ENCODE data around the gene SS18. TPM values are rescaled to one million over a fixed set of nuclear protein-coding genes. Genes with fewer than 3 reads are reported as not detected.
A peak's percentile ranks its signal among the peaks of the same experiment; 100 is the strongest.

SS18 gene
- polyA plus RNA-seq, 12 donors = 27.2 to 83.1 (median 43.5) TPM; not detected in 1

DNA sequence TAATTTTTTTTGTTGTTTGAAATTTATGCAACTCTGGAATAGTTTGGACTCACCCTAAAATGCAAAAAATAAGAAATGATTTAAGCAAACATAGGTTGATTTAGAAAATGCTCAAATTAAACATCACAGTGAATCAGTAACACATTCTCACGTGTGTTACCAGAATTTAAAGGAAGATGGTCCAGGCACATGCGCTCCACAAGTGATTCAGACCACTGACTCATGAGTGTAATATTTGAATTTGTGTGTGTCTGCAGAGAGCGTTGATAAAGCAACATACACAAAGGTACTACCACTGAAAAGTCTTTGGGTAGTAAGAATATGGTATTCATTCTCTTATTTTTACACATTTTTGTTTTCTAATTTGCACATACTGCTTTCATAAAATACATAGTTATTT lies 7.9 kb downstream of the SS18 start:
- DNase-seq = no peak

- DNase-seq = no peak
Observed at GRCh38 chr18:26074246-26074645, 16.2 kb downstream of the SS18 start.

GRCh38 chr18:26073758-26074157 lies 16.7 kb downstream of the SS18 start:
- no peak for DNase-seq

- DNase-seq = no peak
Observed at GRCh38 chr18:26071725-26072124, 18.7 kb downstream of the SS18 start.

DNA sequence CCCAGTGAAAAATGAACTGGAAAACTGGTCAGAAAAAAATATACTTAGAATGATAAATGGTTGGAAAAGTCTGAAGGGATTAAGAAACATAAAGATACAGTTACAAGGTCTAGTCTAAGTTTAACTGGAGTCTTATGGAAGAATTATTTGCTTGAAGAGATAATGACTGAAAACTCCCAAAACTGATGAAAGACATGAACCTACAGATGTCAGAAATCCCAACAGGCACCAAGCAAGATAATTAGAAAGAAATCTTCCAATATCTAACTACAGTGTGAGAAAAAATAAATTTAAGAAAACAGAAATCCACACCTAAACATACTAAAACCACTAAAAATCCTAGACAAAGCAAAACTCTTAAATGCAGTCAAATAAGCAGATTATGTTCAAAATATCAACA lies 19.4 kb downstream of the SS18 start:
- DNase-seq = no peak

DNA sequence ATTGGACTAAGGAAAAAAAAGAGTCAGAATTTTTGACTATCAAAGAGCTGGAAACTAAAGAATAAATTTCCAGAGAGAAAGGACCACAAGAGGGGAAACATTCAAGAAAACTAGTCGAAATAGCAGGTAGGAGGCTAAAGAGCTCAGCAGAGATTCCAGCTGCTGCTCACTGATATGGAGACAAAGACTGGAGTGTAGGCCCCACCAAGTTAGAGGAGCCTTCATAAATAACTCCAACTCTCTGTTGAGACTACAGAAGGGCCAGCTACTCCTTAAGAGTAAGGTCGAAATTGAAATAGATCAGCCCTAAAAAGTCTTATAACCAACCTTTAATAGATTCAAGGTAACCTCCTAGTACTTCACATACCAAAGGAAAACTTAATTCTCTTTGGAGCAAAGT lies 31.1 kb downstream of the SS18 start:
- no peak for DNase-seq

GRCh38 chr18:26057344-26057773 lies 33.1 kb downstream of the SS18 start:
- no peak for DNase-seq

DNA sequence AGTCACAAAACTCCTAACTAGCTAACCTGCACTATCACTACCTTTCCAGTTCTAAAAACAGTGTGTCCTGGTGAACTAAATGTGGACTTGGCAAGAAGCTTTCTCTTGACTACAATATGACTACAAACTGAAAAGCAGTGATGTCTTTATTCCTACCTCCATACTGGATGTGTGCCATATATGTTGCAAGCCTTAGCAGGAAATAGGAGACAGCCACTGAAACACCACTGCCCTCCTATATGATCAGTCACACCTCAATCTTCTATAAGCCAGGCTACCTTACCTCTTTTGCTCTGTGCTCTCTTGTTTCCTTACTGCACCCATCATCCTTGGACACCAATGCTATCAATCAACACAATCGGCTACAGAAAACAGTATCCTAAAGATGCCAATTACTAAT lies 34.1 kb downstream of the SS18 start:
- no peak for DNase-seq

DNA sequence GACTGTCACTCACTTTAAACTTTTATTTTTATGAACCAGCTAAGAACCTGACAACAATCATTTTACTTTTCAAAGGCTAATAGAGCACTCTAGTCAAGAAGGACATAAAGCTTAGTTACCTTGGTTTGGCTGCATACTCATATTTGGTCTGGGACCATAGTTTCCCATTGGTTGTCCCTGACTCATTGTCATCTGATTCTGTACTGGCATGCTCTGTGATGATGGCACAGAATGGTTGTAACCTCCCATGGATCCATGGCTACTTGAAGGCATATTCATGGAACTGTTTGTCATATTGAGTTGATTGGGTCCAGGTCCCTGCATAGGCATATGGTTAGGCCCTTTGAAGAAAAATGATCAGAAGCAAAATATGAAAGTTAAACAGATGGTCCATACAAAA lies 37.9 kb downstream of the SS18 start:
- DNase-seq = no peak

DNA sequence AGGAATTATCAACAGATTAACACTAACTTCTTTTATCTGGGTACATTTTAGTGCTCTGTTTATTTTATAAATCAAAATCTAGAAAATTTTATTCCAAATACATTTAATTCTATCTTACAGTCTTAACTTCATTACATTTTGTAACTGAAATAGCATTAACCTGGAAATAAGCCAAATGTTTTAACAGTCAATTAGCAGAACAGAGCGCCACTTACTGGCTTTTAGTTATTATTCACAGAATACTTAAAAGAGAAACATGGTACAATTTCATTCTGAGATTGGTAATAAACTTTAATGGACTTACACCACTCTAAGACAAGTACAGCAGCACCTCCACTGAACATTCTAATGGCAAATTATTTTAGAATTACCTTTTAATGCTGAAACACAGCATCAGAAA lies 38.6 kb downstream of the SS18 start:
- no peak for DNase-seq

DNA sequence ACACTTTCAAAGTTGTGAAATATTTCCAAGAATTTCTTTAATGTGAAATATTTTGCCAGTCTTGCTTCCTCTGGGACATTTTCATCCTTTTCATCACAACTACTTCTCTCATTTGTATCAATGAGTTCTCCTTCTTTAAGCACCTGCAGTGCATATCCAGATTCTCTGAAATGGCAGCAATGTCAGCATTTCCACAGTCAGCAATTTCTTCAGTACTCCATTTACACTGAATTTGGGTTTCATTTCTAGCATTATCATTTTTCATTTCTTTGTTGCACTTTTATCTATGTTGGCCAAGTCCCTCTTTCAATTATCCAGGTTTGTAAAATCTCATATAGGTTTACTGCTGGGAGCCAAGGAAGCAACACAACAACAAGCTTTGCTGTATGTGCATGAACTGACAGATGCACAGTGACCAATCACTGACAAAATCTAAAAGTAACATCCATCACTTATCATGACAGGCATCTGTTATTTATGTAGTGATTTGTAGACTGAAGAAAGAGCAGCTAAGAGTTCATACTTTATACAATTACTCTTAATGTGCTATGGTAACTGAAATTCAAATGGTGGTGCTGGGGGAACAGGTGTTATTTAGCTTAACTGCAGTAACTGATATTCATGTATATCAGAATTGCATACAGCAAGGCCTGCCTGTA lies 43.9 kb downstream of the SS18 start:
- no peak for DNase-seq

DNA sequence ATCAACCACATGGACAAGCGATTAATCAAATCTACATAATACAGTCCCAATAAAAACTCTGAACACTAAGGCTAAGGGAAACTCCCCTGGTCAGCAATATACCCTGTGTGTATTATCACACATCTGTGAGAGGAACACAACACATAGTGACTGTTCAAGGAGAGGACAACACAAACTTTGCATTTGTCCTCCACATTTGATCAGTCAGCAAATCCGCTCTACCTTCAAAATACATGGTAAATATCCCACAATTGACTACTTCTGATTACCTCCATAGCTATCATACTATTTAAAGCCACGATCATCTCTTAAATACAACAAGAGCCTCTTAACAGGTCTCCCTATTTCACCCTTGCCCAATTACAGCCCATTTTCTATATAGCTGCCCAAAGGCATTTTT lies 45.6 kb downstream of the SS18 start:
- DNase-seq = no peak

DNA sequence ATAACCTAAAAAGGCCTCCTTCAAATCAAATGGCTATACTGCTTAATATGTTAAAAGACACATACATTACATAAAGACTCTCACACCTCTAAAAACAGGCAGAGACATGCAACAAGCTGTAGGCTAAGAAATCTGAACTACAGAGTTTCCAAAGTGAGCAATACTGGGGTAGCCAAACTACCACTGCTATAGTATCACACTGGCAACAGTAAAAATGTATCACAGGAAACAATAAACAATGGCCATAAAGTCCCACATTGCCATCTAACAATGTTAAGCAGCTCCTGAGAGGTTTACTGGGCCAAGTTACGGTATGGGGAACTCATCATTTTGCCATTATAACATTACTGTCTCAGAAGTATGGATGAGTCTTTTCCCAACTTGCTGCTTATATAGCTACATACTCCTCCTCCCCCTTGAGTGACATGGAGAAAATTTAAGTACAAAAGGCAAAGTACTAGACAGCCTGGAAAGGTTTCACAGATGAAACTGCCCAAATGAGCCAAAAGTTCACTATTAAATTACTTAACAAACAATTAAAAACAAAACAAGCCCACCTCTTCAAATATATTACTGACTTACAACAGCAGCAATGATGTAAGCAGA lies 50.3 kb downstream of the SS18 start:
- no peak for DNase-seq

DNA sequence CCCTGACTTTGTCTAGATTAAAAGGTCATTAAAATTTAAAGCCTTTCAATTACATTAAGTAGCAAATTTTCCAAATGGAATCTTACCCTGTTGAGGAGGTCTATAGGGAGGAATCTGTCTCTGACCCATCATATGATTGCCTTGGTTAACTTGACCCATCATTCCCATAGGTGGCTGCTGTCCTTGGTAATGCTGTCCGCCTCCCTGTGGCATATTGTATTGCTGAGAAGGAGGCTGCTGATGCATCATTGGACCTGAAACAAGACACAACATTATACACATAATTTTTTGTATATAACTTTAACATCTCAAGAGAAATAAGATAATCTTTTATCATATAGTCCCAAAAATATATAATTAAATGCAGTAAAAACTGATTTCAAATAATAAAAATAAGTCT lies 51.2 kb downstream of the SS18 start:
- DNase-seq = no peak

- DNase-seq = no peak
Observed at GRCh38 chr18:26036635-26037034, 53.8 kb downstream of the SS18 start.

DNA sequence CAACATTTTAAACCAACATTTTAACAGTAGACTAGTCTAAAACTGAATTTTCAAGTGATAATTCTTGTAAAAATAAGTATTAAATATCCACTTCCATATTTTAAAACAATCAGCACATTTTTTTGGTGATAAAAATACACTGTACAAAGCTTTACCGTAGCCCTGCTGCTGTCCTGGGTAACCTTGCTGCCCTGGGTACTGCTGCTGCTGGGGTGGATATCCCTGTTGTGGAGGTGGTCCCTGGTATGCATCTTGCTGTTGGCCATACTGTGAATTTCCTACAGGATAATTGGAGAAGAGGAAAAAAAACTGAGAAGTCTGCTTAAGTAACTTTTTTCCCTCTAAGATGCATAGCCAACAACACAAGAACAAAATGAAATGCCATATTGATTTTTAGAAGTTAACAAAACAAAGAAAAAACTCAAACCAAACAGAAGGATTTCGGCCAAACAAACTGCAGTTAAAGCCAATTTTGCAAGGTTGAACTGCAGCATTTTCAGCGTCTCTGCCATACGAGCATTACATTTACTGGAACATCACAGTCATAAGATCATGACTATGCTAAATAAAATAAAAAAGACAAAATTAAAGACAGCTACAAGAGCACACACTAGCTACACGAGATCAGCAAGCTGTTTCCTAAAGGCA lies 55.4 kb downstream of the SS18 start:
- no peak for DNase-seq

GRCh38 chr18:26022585-26022984 lies 67.8 kb downstream of the SS18 start:
- no peak for DNase-seq

GRCh38 chr18:26021061-26021754 lies 69.2 kb downstream of the SS18 start:
- no peak for DNase-seq

GRCh38 chr18:26017929-26018328 lies 72.5 kb downstream of the SS18 start:
- DNase-seq = peak; percentile 10

DNA sequence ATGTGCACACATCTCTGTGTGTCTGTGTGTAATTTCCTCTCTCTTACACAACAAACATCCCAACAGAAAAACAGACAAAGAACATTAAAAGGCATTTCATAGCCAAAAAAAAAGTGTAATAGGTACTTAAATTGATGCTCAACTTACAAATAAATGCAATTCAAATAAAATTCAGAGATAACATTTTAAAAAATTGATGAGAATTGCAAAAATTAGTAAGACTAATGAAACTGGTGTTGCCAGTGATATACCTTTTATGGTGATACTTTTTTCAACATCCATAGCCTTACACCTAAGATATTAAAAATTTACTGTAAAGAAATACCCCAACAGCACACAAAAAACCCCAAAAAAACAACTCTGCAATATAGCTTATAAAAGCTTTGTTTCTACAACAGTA lies 76.0 kb downstream of the SS18 start:
- no peak for DNase-seq

DNA sequence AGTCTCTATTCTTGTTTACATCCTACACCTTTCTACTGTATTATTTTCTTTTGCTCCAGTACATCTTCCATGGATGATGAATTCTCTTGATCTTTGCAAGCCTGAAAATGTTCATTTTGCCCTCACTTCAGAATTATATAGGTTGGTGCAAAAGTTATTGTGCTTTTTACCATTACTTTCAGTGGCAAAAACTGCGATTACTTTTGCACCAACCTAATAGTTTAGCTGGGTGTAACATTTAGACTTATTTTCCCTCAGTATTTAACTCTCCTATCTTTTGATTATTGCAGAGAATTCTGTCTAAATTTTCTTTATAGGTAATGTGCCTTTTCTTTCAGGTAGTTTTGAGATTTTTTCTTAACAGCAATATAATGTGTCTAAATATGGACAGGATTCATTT lies 81.8 kb downstream of the SS18 start:
- no peak for DNase-seq

- no peak for DNase-seq
Observed at GRCh38 chr18:26008096-26008495, 82.3 kb downstream of the SS18 start.

- no peak for DNase-seq
Observed at GRCh38 chr18:26005950-26006349, 84.5 kb downstream of the SS18 start.

Measured in muscle of arm (tissue), 12 donors.